ENCODE measurements around the gene PDE4D. TPM values are rescaled to one million over a fixed set of nuclear protein-coding genes. Genes with fewer than 3 reads are reported as not detected.

Gene PDE4D
- total RNA-seq, 1 experiment from 2014 or later: 6.5 TPM

DNA sequence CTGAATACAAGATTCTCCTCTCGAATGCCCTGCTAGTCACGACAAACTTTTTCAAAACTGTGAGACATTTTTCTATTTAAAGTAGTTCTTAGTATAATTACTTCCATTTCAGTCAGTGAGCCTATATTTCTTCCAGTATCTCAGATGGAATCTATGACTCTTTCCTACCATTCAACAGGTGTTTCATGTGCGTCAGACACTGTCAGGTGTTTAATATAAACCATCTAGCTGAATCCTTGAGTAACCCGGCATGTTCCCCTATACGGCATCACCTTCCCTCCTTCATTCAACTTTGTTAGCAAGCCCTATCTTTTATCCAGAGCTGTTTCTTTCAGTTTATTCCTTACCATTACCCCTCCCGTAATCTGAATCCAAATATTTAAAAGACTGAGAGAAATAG, 891.8 kb downstream of the PDE4D start:
- no peaks in the 10 kb centered on the region for H3K36me3 ChIP-seq (ENCODE audit: insufficient read depth, low read length, poor library complexity, severe bottlenecking)
- H3K4me1 ChIP-seq (ENCODE audit: insufficient read depth, low read length, poor library complexity, severe bottlenecking): peaks cover 4% of the 10 kb centered on the region
- ChIA-PET CTCF (no interaction called here), POLR2A (ENCODE audit: low non-redundant PET) (no interaction called here)
- no peak for TF ChIP-seq CTCF (conservative IDR thresholded peaks at IDR 0.05; ENCODE audit: low read depth, low read length)
- no peak for DNase-seq (ENCODE audit: low spot score)
- H3K27me3 ChIP-seq (replicated peaks; ENCODE audit: insufficient read depth, low read depth, low read length, poor library complexity): no peaks in the 10 kb centered on the region
- H3K27ac ChIP-seq (ENCODE audit: low read depth, low read length, poor library complexity, severe bottlenecking): no peak overlapping the region
- BruUV-seq (replicated peaks): no TSS peak
- intact Hi-C loops (cut with micrococcal nuclease; ENCODE audit: unreplicated experiment): loop anchor here (10.0 kb wide), 1 partner anchor 527 kb away; no protein-coding TSS in a partner anchor
- H3K4me3 ChIP-seq (ENCODE audit: low read depth, low read length, poor library complexity, severe bottlenecking): no peak overlapping the region
- H3K9me3 ChIP-seq (ENCODE audit: low read depth, low read length, poor library complexity, severe bottlenecking): no peaks in the 10 kb centered on the region

- Histone ChIP-seq H3K27me3 (replicated peaks; ENCODE audit: insufficient read depth, low read depth, low read length, poor library complexity) (no peaks in the 10 kb centered on the region), H3K4me3 (ENCODE audit: low read depth, low read length, poor library complexity, severe bottlenecking) (no peak overlapping the region), H3K9me3 (ENCODE audit: low read depth, low read length, poor library complexity, severe bottlenecking) (no peaks in the 10 kb centered on the region), H3K36me3 (ENCODE audit: insufficient read depth, low read length, poor library complexity, severe bottlenecking) (no peaks in the 10 kb centered on the region), H3K27ac (ENCODE audit: low read depth, low read length, poor library complexity, severe bottlenecking) (no peak overlapping the region), H3K4me1 (ENCODE audit: insufficient read depth, low read length, poor library complexity, severe bottlenecking) (peaks cover 4% of the 10 kb centered on the region)
- BruUV-seq (replicated peaks): no TSS peak
- no peak for TF ChIP-seq CTCF (conservative IDR thresholded peaks at IDR 0.05; ENCODE audit: low read depth, low read length)
- no peak for TF ChIP-seq EZH2 (IDR thresholded peaks at IDR 0.05; ENCODE audit: borderline replicate concordance, low read depth, low read length, poor library complexity, severe bottlenecking)
- intact Hi-C loops (cut with micrococcal nuclease; ENCODE audit: unreplicated experiment): loop anchor here (10.0 kb wide), 1 partner anchor 526 kb away; no protein-coding TSS in a partner anchor
- POLR2A ChIA-PET (ENCODE audit: low non-redundant PET): no interaction called here
- CTCF ChIA-PET: interaction anchor here (0.6 kb wide), 1 partner anchor 109 kb away, joined by 5 read pairs; no protein-coding TSS in a partner anchor
- peak; percentile 8 for DNase-seq (ENCODE audit: low spot score)
These were observed 892.4 kb downstream of the PDE4D start for GRCh38 chr5:59001154-59001553.

DNA sequence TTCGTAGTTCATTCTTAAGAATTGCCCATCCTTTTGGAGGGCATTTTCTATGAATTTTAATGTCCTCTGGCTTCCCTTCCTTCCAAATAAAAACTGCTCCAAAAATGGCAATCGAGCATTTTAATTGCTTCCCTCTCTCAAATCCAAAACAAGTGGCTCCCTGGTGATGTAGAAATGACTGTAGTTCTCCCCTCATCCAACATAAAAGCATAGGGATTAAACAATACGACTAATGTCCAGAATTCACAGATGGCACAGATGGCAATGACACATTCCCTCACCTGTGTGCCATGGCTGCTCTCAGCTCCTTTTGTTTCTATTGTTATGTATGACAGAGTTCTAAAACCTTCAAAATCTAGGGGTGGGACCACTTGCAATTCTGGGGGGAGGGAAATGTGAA, 893.3 kb downstream of the PDE4D start:
- POLR2A ChIA-PET (ENCODE audit: low non-redundant PET): no interaction called here
- Histone ChIP-seq H3K4me1 (ENCODE audit: insufficient read depth, low read length, poor library complexity, severe bottlenecking) (peaks cover 4% of the 10 kb centered on the region), H3K9me3 (ENCODE audit: low read depth, low read length, poor library complexity, severe bottlenecking) (no peaks in the 10 kb centered on the region), H3K27ac (ENCODE audit: low read depth, low read length, poor library complexity, severe bottlenecking) (no peak overlapping the region), H3K36me3 (ENCODE audit: insufficient read depth, low read length, poor library complexity, severe bottlenecking) (no peaks in the 10 kb centered on the region), H3K27me3 (replicated peaks; ENCODE audit: insufficient read depth, low read depth, low read length, poor library complexity) (no peaks in the 10 kb centered on the region), H3K4me3 (ENCODE audit: low read depth, low read length, poor library complexity, severe bottlenecking) (no peak overlapping the region)
- CTCF ChIA-PET: interaction anchor here (0.6 kb wide), 1 partner anchor 33 kb away, joined by 3 read pairs; no protein-coding TSS in a partner anchor
- peak; percentile 23 for DNase-seq (ENCODE audit: low spot score)
- TF ChIP-seq CTCF (conservative IDR thresholded peaks at IDR 0.05; ENCODE audit: low read depth, low read length): no peak
- TF ChIP-seq EZH2 (IDR thresholded peaks at IDR 0.05; ENCODE audit: borderline replicate concordance, low read depth, low read length, poor library complexity, severe bottlenecking): no peak
- intact Hi-C loops (cut with micrococcal nuclease; ENCODE audit: unreplicated experiment): loop anchor here (10.0 kb wide), 1 partner anchor 525 kb away; no protein-coding TSS in a partner anchor
- BruUV-seq (replicated peaks): no TSS peak
